22Rv1 (cell line): ENCODE data around the gene RNPEP.
"Not testable (repeated sequence)": the region's sequence is repeated elsewhere in the genome, so short reads cannot be mapped to it uniquely, and the experiment has no call there.

ENCODE experiments used
- CTCF ChIP-seq: fragments of 450-650 bp; IDR thresholded peaks from 2 replicates; pipeline ENCODE4 v1.5.1; 2017; ENCODE audit warnings: mild to moderate bottlenecking
- ZFX ChIP-seq: fragments of 450-650 bp; IDR thresholded peaks from 2 replicates; pipeline ENCODE4 v1.6.1; 2017; ENCODE audit warnings: antibody characterized with exemption, borderline replicate concordance

GRCh38 chr1:202054673-202055072, 72.2 kb downstream of the RNPEP start:
- not testable (repeated sequence) for TF ChIP-seq CTCF, ZFX
